Transverse colon (tissue), 4 donors: ENCODE measurements around the gene PTPRC. TPM values are rescaled to one million over a fixed set of nuclear protein-coding genes. Genes with fewer than 3 reads are reported as not detected.
A peak's percentile ranks its signal among the peaks of the same experiment; 100 is the strongest.

Experiments used
- DNase-seq: peaks from one replicate; pipeline ENCODE4 v3.0.0-alpha.2; 2019
- H3K27ac ChIP-seq, 4 donors: fragments of 200-600 bp; sonication (generic); 2 replicates each; pipeline ENCODE4 v1.5.1; 2016 to 2018; ENCODE audit warnings: inconsistent platforms in 4 of 4
- H3K27me3 ChIP-seq: fragments of 200-600 bp; sonication (generic); 2 replicates; pipeline ENCODE4 v1.5.1; 2017; ENCODE audit warnings: inconsistent platforms
- H3K36me3 ChIP-seq, 4 donors: fragments of 200-600 bp; sonication (generic); 2 replicates each; pipeline ENCODE4 v1.5.1; 2017 to 2019; ENCODE audit warnings: inconsistent platforms in 4 of 4
- H3K4me1 ChIP-seq, 4 donors: fragments of 200-600 bp; sonication (generic); 2 replicates each; pipeline ENCODE4 v1.5.1; 2017 to 2020; ENCODE audit warnings: inconsistent platforms in 4 of 4
- H3K4me3 ChIP-seq, 4 donors: fragments of 200-600 bp; sonication (generic); 1 replicate in 1 of 4; 2 replicates in 3 of 4; pipeline versions ENCODE4 v1.5.1 to v1.6.1; 2017 to 2019; ENCODE audit warnings: inconsistent platforms in 4 of 4
- H3K9me3 ChIP-seq, 2 donors: fragments of 200-600 bp; sonication (generic); 2 replicates each; pipeline ENCODE4 v1.5.1; 2017 to 2019; ENCODE audit warnings: inconsistent platforms in 2 of 2
- EP300 ChIP-seq: sonication (generic); formaldehyde crosslinking; IDR thresholded peaks from one replicate; pipeline ENCODE4 v1.6.1; 2017; ENCODE audit warnings: antibody characterized with exemption, low read depth
- POLR2A ChIP-seq: fragments of 450-650 bp; IDR thresholded peaks from one replicate; pipeline ENCODE4 v1.6.1; 2016; ENCODE audit warnings: antibody characterized with exemption, mild to moderate bottlenecking, moderate library complexity
- POLR2AphosphoS5 ChIP-seq, 3 donors: sonication (generic); formaldehyde crosslinking; IDR thresholded peaks; one replicate each; pipeline ENCODE4 v1.6.1; 2016; ENCODE audit warnings: antibody characterized with exemption in 3 of 3
- WGBS, 2 donors: methylation state at CpG; one replicate each; pipeline ENCODE4 v1.1.5; 2018; ENCODE audit warnings: low coverage in 1 of 2; 5-methylcytosine and 5-hydroxymethylcytosine counted together
- in situ Hi-C, 4 donors: fragments of 200-750 bp; cut with MboI; loops; one replicate each; pipeline versions ENCODE4 v1.15.0 to v1.15.1; 2017; ENCODE audit warnings: low sequenced_read_pairs in 3 of 4, low pct_ligation_motif_present in 1 of 4, low pct_unique_long_range_greater_than_20kb in 1 of 4
- intact Hi-C: fragments of 100-400 bp; cut with DNase I; formaldehyde crosslinking; loops from one replicate; pipeline ENCODE4 v1.15.1; 2023; ENCODE audit warnings: low total_unique reads
- total RNA-seq, 4 donors: library from RNA; depleted of rRNA; stranded (reverse); fragments of >200 nt; gene quantifications; one replicate each; pipeline ENCODE4 v1.1.0, GENCODE V29; 2016
- TF ChIP-seq, protein P1 (sequence below), 5 experiments: fragments of 200-600 bp in 3 of 5; fragments of 450-650 bp in 2 of 5; sonication (generic) in 3 of 5; IDR thresholded peaks; 1 replicate in 2 of 5; 2 replicates in 3 of 5; pipeline ENCODE4 v1.5.1; 2016 to 2017; ENCODE audit warnings: antibody characterized with exemption in 5 of 5, inconsistent platforms in 3 of 5, mild to moderate bottlenecking in 2 of 5, moderate library complexity in 1 of 5

PTPRC gene
- total RNA-seq, 4 donors from 2014 or later = 6.4 to 50.7 (median 25.6) TPM

DNA sequence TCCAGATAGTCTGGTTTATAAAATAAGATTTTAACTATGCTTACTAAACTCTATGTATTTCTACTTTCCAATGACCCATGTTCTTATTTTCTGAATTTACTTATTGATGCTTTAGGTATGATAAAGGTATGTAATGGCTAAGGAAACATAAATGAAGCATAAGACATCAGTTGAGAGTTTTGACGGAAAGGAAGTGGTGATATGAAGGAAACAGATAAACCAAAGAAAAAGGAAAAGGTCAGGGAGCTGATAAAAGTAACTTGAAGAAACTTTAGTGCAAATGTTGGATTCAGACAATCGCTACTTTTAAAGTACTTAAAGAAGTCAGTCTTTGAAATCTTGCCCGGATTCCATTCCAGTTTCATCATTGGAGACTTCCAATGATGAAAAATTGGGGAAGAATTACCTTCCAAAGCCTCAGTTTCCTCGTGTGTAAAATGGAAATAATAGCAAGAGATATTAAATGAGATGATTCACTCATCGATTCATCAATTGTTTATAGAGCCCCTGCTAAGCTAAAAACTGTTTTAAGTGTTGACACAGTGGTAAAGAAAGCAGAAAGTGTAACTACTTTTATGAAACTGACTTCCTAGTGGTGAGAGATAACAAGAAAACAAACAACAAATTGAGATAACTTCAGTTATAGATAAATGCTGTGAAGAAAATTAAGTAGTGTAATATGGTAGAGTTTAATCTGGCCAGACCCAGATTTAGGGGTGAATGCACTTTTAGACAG, 10.6 kb downstream of the PTPRC start:
- intact Hi-C loops = no loop called here
- H3K9me3 ChIP-seq = no peaks in the 10 kb centered on the region
- in situ Hi-C loops = no loop called here
- H3K27me3 ChIP-seq = no peaks in the 10 kb centered on the region
- WGBS, 2 donors = 71 to 75% methylated on average over 5 of the region's 5 CpGs
- DNase-seq = no peak
- TF ChIP-seq POLR2AphosphoS5 (IDR thresholded peaks at IDR 0.05) = no peak
- TF ChIP-seq EP300 = no peak
- TF ChIP-seq, protein P1, sequence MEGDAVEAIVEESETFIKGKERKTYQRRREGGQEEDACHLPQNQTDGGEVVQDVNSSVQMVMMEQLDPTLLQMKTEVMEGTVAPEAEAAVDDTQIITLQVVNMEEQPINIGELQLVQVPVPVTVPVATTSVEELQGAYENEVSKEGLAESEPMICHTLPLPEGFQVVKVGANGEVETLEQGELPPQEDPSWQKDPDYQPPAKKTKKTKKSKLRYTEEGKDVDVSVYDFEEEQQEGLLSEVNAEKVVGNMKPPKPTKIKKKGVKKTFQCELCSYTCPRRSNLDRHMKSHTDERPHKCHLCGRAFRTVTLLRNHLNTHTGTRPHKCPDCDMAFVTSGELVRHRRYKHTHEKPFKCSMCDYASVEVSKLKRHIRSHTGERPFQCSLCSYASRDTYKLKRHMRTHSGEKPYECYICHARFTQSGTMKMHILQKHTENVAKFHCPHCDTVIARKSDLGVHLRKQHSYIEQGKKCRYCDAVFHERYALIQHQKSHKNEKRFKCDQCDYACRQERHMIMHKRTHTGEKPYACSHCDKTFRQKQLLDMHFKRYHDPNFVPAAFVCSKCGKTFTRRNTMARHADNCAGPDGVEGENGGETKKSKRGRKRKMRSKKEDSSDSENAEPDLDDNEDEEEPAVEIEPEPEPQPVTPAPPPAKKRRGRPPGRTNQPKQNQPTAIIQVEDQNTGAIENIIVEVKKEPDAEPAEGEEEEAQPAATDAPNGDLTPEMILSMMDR (IDR thresholded peaks at IDR 0.05) = no peak
- no peak for TF ChIP-seq POLR2A
- peak overlapping the region in 1 of 4 donors; percentile 36 for H3K27ac ChIP-seq
- no peaks in the 10 kb centered on the region for H3K4me1 ChIP-seq
- no peak overlapping the region for H3K4me3 ChIP-seq
- no peaks in the 10 kb centered on the region for H3K36me3 ChIP-seq

GRCh38 chr1:198649968-198650338, 11.1 kb downstream of the PTPRC start:
- no peak for TF ChIP-seq POLR2AphosphoS5 (IDR thresholded peaks at IDR 0.05)
- no peak for TF ChIP-seq POLR2A
- TF ChIP-seq EP300 = no peak
- TF ChIP-seq, protein P1 (IDR thresholded peaks at IDR 0.05) = no peak
- in situ Hi-C loops (no loop called here), intact Hi-C loops (no loop called here)
- Histone ChIP-seq H3K27ac (peak overlapping the region in 2 of 4 donors; percentile 8 to 36), H3K4me3 (no peak overlapping the region), H3K9me3 (no peaks in the 10 kb centered on the region), H3K4me1 (no peaks in the 10 kb centered on the region), H3K27me3 (no peaks in the 10 kb centered on the region), H3K36me3 (no peaks in the 10 kb centered on the region)
- no peak for DNase-seq
- WGBS, 2 donors = 61 to 100% methylated on average over 1 to 2 of the region's 2 CpGs

- Histone ChIP-seq H3K4me1 (no peaks in the 10 kb centered on the region), H3K27ac (peak overlapping the region in 1 of 4 donors; percentile 8), H3K36me3 (no peaks in the 10 kb centered on the region), H3K9me3 (no peaks in the 10 kb centered on the region), H3K4me3 (no peak overlapping the region), H3K27me3 (no peaks in the 10 kb centered on the region)
- intact Hi-C loops (no loop called here), in situ Hi-C loops (no loop called here)
- no peak for TF ChIP-seq POLR2A
- TF ChIP-seq, protein P1 (IDR thresholded peaks at IDR 0.05) = no peak
- no peak for TF ChIP-seq POLR2AphosphoS5 (IDR thresholded peaks at IDR 0.05)
- TF ChIP-seq EP300 = no peak
- 30 to 67% methylated on average over 1 of the region's 1 CpG for WGBS, 2 donors
- DNase-seq = no peak
Measured at GRCh38 chr1:198650506-198650905, 11.7 kb downstream of the PTPRC start.

- WGBS, 2 donors = 64 to 70% methylated on average over 6 to 7 of the region's 7 CpGs
- H3K27ac ChIP-seq = peak overlapping the region in 1 of 4 donors; percentile 13
Measured at GRCh38 chr1:198651650-198652400, 13.0 kb downstream of the PTPRC start.

More at GRCh38 chr1:198651650-198652400, 13.0 kb downstream of the PTPRC start:
- Histone ChIP-seq H3K9me3 (no peaks in the 10 kb centered on the region), H3K27me3 (no peaks in the 10 kb centered on the region), H3K36me3 (no peaks in the 10 kb centered on the region), H3K4me3 (no peak overlapping the region), H3K4me1 (no peaks in the 10 kb centered on the region)
- TF ChIP-seq POLR2AphosphoS5 (IDR thresholded peaks at IDR 0.05) (no peak), POLR2A (no peak), EP300 (no peak)
- TF ChIP-seq, protein P1 (IDR thresholded peaks at IDR 0.05) = no peak
- DNase-seq = no peak
- in situ Hi-C loops (no loop called here), intact Hi-C loops (no loop called here)
